ENCODE results near the gene NDUFA9.
A peak's percentile ranks its signal among the peaks of the same experiment; 100 is the strongest.

Gene NDUFA9

GRCh38 chr12:4645023-4645422 is 3.9 kb upstream of the NDUFA9 start:
- TF ChIP-seq, protein P1, sequence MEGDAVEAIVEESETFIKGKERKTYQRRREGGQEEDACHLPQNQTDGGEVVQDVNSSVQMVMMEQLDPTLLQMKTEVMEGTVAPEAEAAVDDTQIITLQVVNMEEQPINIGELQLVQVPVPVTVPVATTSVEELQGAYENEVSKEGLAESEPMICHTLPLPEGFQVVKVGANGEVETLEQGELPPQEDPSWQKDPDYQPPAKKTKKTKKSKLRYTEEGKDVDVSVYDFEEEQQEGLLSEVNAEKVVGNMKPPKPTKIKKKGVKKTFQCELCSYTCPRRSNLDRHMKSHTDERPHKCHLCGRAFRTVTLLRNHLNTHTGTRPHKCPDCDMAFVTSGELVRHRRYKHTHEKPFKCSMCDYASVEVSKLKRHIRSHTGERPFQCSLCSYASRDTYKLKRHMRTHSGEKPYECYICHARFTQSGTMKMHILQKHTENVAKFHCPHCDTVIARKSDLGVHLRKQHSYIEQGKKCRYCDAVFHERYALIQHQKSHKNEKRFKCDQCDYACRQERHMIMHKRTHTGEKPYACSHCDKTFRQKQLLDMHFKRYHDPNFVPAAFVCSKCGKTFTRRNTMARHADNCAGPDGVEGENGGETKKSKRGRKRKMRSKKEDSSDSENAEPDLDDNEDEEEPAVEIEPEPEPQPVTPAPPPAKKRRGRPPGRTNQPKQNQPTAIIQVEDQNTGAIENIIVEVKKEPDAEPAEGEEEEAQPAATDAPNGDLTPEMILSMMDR (conservative IDR thresholded peaks at IDR 0.05; ENCODE audit: low read depth, low read length) = no peak
- DNase-seq (ENCODE audit: low read depth) = no peak
- no peak overlapping the region for H3K4me3 ChIP-seq (ENCODE audit: low read depth, low read length)

- peak overlapping the region; percentile 74 for H3K4me3 ChIP-seq (ENCODE audit: low read depth, low read length)
- DNase-seq (ENCODE audit: low read depth) = peak; percentile 4
- TF ChIP-seq, protein P1 (conservative IDR thresholded peaks at IDR 0.05; ENCODE audit: low read depth, low read length) = no peak
These were observed 812 bp upstream of the NDUFA9 start for GRCh38 chr12:4648104-4648500.

- TF ChIP-seq, protein P1 (conservative IDR thresholded peaks at IDR 0.05; ENCODE audit: low read depth, low read length) = no peak
These were observed 396 bp downstream of the NDUFA9 start for GRCh38 chr12:4649358-4649661.

DNA sequence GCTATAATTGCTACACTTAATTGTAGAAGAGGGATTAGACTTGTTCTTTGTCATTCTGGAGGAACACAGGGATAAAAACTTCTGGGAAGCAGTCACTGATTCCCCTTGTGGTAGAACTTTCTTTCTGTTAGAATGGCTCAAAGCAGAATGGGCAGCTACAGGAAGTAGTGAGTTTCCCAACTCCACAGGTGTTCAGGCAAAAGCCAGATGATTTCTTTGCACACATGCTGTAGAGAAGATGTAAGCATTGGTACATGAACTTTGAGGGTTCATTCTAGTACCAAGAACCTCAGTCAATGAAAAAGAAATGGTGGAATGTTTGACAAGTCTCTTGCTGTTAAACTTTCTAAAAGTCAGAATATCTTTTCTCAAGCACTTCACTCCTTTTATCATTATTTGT is 4.3 kb downstream of the NDUFA9 start:
- H3K4me3 ChIP-seq (ENCODE audit: low read depth, low read length) = no peak overlapping the region
- peak; percentile 18 for DNase-seq (ENCODE audit: low read depth)
- TF ChIP-seq, protein P1 (conservative IDR thresholded peaks at IDR 0.05; ENCODE audit: low read depth, low read length) = no peak

More at GRCh38 chr12:4649358-4649661, 396 bp downstream of the NDUFA9 start:
- no peak for DNase-seq (ENCODE audit: low read depth)
- H3K4me3 ChIP-seq (ENCODE audit: low read depth, low read length) = peak overlapping the region; percentile 74

DNA sequence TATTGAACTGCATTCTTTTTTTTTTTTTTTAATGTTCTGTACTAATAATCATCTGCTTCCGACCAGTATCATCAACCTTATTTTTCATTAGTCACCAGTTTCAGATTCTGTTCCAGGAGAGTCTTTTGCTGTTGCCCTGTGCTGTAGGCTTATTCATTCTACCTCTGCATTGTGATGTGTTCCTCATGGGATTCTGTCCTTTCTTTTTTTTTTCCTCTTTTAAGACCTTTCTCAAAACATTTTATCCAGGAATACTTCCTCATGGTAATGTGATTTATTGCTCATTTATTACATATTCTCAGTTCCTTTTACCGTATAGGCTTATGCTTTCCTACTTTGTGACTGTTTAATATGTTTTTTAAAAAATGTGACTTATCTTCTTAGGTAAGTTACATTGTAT is 4.8 kb downstream of the NDUFA9 start:
- TF ChIP-seq, protein P1 (conservative IDR thresholded peaks at IDR 0.05; ENCODE audit: low read depth, low read length) = no peak
- DNase-seq (ENCODE audit: low read depth) = no peak
- H3K4me3 ChIP-seq (ENCODE audit: low read depth, low read length) = no peak overlapping the region

GRCh38 chr12:4663971-4664505 is 15.1 kb downstream of the NDUFA9 start:
- no peak overlapping the region for H3K4me3 ChIP-seq (ENCODE audit: low read depth, low read length)
- TF ChIP-seq, protein P1 (conservative IDR thresholded peaks at IDR 0.05; ENCODE audit: low read depth, low read length) = no peak
- DNase-seq (ENCODE audit: low read depth) = peak; percentile 77

GRCh38 chr12:4665236-4665635 is 16.3 kb downstream of the NDUFA9 start:
- H3K4me3 ChIP-seq (ENCODE audit: low read depth, low read length) = no peak overlapping the region
- TF ChIP-seq, protein P1 (conservative IDR thresholded peaks at IDR 0.05; ENCODE audit: low read depth, low read length) = no peak
- DNase-seq (ENCODE audit: low read depth) = no peak
